GM12878 (cell line): ENCODE results near the gene CNGB1. TPM values are rescaled to one million over a fixed set of nuclear protein-coding genes. Genes with fewer than 3 reads are reported as not detected.

Source experiments
- BCLAF1 ChIP-seq: fragments of 450-650 bp; IDR thresholded peaks from 2 replicates; pipeline ENCODE4 v1.6.1; 2017; ENCODE audit warnings: antibody characterized with exemption, mild to moderate bottlenecking, moderate library complexity
- FOXK2 ChIP-seq: fragments of 450-650 bp; IDR thresholded peaks from 2 replicates; pipeline ENCODE4 v1.6.1; 2017; ENCODE audit warnings: mild to moderate bottlenecking, moderate library complexity
- LARP7 ChIP-seq: fragments of 450-650 bp; IDR thresholded peaks from 2 replicates; pipeline ENCODE4 v1.6.1; 2017; ENCODE audit warnings: mild to moderate bottlenecking
- MYB ChIP-seq: fragments of 150-350 bp; IDR thresholded peaks from 2 replicates; pipeline ENCODE4 v1.6.1; 2014; ENCODE audit warnings: mild to moderate bottlenecking, low read depth, low read length, borderline replicate concordance
- RAD51 ChIP-seq: fragments of 450-650 bp; IDR thresholded peaks from 2 replicates; pipeline ENCODE4 v1.6.1; 2016; ENCODE audit warnings: moderate library complexity, mild to moderate bottlenecking, inconsistent platforms
- REST ChIP-seq: IDR thresholded peaks from 2 replicates; pipeline ENCODE4 v1.6.1; 2012; ENCODE audit warnings: mild to moderate bottlenecking, low read depth, low read length
- USF1 ChIP-seq: IDR thresholded peaks from 2 replicates; pipeline ENCODE4 v1.6.1; 2011; ENCODE audit warnings: borderline replicate concordance, low read depth, mild to moderate bottlenecking, moderate library complexity, mixed read lengths, low read length; ENCODE audit not compliant: insufficient read depth; ENCODE audit errors: extremely low read length
- ZNF687 ChIP-seq: fragments of 450-650 bp; IDR thresholded peaks from 2 replicates; pipeline ENCODE4 v1.6.1; 2017; ENCODE audit warnings: mild to moderate bottlenecking, moderate library complexity
- polyA plus RNA-seq, 11 experiments: library from polyadenylated mRNA; depleted of rRNA in 4 of 11; unstranded in 6 of 11; stranded (reverse) in 5 of 11; fragments of >200 nt; fragmentation: Nextera tagmentation in 4 of 11; fragmentation: Illumina TruSeq in 1 of 11; extraction: Ambion mirVana in 4 of 11; extraction: Trizol in 1 of 11; gene quantifications; 1 replicate in 1 of 11; 2 replicates in 10 of 11; pipeline versions ENCODE4 v1.2.1 to v1.2.3, GENCODE V29; 2011 to 2016; ENCODE audit warnings: inconsistent platforms in 2 of 11, missing spikeins in 2 of 11, low read depth in 1 of 11
- total RNA-seq, 4 experiments: library from RNA; depleted of rRNA in 3 of 4; stranded (reverse); fragments of >200 nt in 3 of 4; fragmentation: Illumina TruSeq in 1 of 4; extraction: Trizol in 1 of 4; gene quantifications; 2 replicates each; pipeline versions ENCODE4 v1.2.1 to v1.2.3, GENCODE V29; 2013 to 2021
- TF ChIP-seq, protein P1 (sequence below): fragments of 450-650 bp; formaldehyde crosslinking; IDR thresholded peaks from 2 replicates; pipeline ENCODE4 v1.5.0; 2022; ENCODE audit warnings: mild to moderate bottlenecking, missing genetic modification characterization

Gene CNGB1
- total and polyA plus RNA-seq, 10 of the 15 experiments (the other 5 are each of a cell fraction or from before 2014, with no cell fraction given), result 0.03 TPM; not detected in 9

DNA sequence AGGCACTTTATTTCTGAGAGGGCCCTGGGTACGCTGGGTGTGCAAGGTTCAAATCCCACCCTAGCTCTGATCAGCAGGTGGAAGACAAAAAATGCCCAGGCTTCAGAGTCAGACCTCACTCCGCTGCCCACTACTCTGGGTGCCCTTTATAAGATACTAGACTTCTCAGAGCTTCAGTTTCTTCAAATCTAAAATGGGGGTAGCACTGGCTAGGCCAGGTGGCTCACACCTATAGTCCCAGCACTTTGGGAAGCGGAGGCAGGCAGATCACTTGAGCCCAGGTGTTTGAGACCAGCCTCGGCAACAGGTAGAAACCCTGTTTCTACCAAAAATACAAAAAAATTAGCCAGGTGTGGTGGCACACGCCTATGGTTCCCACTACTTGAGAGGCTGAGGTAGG lies 32.0 kb upstream of the CNGB1 start (continued):
- TF ChIP-seq ZNF687, result no peak
- TF ChIP-seq BCLAF1, result no peak
- no peak for TF ChIP-seq RAD51
- TF ChIP-seq, protein P1, sequence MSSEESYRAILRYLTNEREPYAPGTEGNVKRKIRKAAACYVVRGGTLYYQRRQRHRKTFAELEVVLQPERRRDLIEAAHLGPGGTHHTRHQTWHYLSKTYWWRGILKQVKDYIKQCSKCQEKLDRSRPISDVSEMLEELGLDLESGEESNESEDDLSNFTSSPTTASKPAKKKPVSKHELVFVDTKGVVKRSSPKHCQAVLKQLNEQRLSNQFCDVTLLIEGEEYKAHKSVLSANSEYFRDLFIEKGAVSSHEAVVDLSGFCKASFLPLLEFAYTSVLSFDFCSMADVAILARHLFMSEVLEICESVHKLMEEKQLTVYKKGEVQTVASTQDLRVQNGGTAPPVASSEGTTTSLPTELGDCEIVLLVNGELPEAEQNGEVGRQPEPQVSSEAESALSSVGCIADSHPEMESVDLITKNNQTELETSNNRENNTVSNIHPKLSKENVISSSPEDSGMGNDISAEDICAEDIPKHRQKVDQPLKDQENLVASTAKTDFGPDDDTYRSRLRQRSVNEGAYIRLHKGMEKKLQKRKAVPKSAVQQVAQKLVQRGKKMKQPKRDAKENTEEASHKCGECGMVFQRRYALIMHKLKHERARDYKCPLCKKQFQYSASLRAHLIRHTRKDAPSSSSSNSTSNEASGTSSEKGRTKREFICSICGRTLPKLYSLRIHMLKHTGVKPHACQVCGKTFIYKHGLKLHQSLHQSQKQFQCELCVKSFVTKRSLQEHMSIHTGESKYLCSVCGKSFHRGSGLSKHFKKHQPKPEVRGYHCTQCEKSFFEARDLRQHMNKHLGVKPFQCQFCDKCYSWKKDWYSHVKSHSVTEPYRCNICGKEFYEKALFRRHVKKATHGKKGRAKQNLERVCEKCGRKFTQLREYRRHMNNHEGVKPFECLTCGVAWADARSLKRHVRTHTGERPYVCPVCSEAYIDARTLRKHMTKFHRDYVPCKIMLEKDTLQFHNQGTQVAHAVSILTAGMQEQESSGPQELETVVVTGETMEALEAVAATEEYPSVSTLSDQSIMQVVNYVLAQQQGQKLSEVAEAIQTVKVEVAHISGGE (CRISPR knock-in tag), result no peak
- no peak for TF ChIP-seq MYB
- TF ChIP-seq USF1, result no peak
- TF ChIP-seq FOXK2, result no peak
- no peak for TF ChIP-seq REST
- no peak for TF ChIP-seq LARP7
